DLD1 (cell line): ENCODE data around the gene SLAMF9.
"Not testable (repeated sequence)": the region's sequence is repeated elsewhere in the genome, so short reads cannot be mapped to it uniquely, and the experiment has no call there.

Experiments
- in situ Hi-C: cut with HindIII; loops from 2 replicates; pipeline ENCODE4 v1.10.0; 2017; ENCODE audit warnings: low sequenced_read_pairs

The SLAMF9 gene

DNA sequence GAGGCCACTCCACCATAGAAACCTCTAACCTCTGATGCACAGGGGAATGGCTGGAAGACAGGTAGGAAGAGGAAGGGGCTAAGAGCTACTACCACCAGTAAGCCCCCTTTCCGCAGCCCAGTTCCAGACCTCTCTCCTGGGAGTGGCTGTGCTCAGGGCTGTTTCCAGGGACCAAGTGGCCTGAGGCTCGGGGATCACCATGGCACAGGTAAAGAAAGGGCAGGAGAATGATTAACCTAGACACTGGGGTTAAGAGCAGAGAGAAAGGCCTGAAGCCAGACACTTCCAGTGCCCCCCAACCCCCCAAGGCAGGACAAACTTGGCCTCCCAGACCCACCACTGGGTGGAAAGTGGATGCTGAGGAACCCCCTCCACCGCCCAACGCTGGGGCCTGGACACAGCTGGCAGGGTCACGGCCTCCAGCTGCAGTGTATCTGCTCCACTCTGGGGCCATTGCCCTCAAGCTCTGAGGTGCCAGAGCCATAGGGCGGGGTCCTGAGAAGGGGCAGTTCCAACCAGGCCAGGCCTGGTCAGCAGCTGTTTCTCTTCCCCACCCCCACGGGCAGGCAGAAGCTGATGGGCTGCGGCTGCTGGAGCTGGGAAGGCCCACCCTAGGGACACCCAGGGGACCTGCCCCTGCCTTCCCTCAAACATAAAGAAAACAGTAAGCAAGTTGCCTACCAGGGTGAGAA, 31.4 kb downstream of the SLAMF9 start:
- in situ Hi-C loops = no loop called here

DNA sequence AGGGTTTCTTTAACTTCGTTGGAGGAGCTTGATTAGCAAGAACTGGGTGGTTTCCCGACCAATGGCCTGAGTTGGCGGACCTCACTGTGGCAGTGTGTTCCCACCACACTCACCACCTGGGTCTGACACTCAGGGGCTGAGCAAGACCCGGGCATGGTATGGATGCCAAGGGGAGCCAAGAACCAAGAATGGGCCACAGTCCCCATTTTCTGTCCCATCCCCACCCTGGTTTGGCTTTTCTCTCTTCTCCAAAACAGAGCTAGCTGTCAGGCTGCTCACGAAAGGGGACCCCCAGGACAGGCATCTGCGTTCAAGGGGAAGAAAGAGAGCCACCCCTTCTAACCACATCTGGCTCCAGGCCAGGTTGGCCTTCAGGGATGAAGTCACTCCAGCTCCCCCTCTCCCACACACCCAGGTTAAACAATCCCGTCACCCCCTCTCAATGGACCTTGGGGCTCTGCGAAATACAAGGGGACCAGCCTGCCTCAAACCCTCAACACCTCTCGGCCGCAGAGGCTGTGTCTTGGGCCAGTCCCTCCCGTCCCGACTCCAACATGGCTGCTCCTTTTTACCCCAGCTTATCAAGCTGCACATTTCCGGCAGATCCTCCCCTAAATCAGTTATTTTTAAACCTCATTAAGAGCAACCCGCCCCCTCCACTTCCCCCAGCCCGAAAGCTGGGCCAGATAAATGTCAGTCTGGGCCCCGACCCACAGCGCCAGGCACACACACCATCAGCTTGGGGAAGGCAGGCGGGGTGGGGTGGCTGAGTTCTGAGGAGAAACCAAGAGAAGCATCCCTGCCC, 32.1 kb downstream of the SLAMF9 start:
- in situ Hi-C loops = no loop called here

DNA sequence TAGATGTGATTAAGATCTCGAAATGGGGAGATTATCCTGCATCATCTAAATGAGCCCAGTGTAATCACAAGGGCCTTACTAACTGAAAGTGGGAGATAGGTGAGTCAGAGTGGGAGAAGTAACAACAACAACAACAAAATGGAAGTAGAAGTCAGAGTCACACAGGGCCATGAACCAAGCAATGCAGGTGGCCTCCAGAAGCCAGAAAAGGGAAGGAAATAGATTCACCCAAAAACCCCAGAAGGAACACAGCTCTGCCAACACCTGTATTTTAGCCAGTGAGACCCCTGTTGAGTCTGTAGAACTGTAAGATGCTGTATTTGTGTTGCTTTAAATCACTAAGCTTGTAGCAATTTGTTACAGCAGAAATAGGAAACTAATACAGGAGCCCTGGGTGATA, 32.8 kb downstream of the SLAMF9 start:
- in situ Hi-C loops = no loop called here

DNA sequence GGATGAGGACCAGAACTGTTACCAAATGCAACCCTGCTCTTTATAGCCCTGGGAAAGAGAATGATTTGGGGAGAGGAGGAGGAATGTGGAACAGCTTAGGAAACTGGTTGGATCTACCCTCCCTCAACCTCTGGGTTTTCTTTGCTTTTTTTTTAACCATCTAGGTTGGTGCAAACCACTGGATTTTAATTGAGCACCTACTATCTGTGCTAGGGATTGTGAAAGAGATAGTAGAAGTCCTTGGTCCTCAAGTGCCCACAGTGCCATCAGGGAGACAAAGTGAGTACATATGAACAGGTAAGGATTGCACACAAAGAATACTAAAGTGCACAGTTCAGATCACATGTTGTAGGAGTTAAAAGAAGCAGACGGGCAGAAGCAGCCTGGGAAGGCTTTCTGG, 33.4 kb downstream of the SLAMF9 start:
- in situ Hi-C loops = no loop called here

DNA sequence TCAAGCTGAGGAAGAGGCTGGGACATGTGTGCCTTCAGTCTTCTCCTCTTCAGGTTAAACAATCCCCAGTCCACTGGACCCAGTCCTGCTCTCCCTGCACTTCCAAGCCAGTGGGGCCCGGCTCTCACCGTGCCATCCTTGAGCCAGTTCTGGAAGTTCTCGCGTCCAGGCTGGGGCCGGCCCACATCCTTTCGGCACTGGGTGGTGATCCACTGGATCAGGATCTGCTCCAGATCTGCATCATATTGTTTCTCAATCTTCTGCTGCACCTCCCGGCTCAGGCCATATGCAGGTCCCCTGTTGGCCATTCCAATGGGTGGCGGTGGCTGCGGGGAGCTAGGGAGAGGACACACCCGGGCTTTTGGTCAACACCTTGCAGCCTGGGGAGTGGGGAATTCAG, 33.8 kb downstream of the SLAMF9 start:
- in situ Hi-C loops = no loop called here

DNA sequence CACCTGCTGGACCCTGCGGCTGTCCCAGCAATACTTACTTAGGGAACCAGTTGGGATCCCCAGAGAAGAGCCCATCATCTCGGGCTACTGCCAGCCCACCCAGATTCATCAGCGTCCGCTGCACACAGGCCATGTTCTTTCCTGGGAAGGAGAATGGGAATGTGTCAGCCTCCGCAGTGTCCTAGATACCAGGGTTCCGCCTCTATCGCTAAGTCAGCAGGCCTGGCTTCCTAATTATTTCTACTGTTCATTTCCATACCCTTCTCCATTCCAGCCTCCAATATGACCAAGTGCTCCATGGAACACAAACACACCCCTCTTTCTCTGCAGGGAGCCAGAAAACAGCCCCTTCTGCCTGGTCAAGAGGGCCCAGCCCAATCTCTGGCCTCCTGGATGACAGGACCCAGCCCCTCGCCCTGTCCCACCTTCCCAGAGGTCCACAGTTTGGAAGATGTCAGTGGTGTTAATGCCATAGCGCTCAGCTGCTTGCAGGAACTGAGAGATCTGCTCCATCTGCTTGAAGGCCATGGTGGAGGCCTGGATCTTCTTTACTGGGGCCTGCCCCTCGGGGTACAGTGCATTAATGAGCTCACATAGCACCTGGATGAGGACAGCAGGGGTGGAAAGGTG, 34.7 kb downstream of the SLAMF9 start:
- in situ Hi-C loops = no loop called here

DNA sequence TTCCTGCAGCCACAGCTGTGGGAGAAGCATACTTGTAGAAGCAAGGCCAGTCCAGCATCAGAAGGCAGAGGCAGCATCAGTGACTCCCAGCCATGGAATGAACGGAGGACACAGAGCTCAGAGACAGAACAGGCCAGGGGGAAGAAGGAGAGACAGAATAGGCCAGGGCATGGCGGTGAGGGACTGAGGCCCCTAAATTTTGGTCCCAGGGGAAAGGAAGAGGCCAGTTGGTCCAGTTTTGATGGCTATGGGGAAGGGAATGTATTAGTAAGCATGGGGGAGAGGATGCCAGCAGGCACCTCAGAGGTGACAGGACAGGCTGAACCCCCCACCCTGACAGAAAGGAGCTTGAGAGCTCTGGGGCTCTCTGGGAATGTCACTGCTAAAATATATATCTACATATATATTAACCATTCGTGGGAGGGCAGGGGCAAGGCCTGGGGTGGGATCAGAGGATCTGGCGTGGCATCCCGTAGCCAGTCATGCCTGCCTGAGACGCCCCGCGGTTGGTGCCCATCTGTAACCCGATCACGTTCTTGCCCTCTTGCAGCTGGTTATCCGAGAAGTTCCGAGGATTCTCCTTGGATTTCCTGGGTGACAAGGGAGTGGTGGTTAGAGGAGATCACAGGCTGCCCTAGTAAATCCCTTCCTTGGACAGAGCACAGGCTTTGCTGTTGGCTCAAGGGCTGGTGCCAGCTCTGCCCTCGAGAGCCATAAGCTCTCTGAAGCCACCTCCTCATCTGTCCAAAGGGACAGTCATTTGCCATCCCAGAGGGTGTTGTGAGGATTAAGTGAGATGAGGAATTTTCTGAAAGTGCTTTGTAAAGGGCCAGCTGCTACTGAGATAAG, 35.5 kb downstream of the SLAMF9 start:
- in situ Hi-C loops = no loop called here

DNA sequence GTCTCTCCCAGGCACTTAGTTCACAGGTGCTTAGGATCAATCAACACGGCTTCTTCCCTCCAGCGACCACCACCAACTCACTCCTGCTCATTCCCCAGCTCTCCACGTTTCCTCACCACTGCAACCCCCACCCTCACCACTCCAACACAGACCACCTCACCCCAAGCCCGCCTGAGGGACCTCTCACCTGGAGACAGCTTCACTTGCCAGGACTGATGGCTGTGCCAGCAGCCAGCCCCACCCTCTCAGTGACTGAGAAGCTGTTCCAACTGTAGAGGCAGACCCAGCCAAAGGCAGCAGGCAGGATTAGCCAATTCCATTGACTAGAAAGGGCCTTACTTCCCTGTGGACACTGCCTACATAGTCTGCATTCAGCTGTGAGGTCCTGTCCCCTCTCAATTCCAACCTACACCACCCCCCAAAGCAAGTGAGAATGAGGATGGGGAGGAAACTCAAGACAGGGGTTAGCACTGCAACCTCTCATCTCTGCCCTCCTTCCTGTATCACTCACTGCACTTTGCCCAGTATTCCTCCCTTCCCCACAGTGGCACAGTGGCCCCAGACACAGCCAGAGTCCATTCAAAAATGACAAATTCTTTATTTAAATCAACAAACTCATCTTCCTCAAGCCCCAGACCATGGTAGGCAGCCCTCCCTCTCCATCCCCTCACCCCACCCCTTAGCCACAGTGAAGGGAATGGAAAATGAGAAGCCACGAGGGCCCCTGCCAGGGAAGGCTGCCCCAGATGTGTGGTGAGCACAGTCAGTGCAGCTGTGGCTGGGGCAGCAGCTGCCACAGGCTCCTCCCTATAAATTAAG, 36.3 kb downstream of the SLAMF9 start:
- in situ Hi-C loops = no loop called here

DNA sequence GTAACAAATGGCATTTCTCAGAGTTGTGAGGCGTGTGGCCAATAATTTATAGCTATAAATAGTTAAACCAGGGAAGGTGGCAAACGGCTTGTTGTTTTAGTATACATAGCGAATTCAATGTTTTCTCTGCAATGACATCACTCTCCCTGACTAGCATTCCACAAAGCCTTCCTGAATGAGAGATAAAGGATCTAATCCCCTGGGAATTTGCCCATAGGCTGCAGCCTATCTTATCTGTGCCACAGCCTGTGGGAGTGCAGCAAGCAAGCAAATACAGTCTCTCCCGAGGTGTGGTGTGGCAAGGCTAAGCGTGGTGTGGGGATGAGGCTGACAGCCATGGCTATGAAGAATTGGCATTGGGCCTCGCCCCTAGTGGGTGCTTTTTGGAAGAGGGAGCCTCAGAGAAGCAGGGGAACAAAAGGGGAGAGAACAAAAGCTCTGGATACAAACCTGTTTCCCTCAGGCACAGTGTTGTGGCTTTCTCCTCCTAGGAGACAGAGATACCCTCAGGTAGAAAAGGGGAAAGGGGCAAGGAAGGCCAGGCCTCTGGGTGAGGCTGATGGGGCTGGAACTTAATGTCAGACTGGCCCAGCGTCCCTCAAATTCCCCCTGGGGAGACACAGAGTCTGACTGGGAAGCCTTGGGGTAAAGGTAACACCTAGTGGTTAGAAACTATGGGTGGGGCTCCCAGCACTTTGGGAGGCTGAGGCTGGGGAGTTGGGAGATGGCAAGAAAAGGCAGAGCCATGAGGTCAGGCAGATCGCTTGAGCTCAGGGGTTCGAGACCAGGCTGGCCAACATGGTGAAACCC, 37.6 kb downstream of the SLAMF9 start:
- in situ Hi-C loops = no loop called here

DNA sequence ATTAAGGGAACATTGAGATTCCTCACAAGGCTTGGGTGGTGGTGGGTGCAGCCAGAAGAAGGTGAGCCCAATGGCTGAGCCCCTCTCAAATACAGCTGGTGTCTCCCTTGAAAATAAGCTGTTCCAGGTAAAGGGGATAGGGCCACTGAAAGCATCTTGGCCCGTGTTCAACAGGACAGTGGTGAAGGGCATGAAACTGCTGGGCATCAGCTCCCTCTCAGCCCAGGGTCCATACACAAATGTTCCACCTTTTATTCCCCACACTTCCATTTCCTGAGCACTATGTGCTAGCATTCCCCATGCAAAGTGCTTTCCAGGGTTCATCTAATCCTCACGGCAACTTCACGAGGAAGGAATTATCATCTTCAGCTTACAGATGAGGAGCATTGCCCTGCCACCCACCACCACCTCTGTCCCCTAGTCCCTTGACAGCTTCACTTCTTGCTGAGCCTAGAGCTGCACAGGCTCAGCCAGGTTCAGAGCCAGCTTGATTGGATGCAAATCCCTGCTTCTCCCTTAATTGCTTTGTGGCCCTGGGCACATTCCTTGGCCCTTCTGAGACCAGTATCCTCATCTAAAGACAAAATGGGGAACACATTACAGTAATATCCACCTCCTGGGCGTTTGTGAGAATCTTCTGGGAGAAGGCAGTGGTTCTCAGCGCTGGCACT, 38.3 kb downstream of the SLAMF9 start:
- in situ Hi-C loops = no loop called here

DNA sequence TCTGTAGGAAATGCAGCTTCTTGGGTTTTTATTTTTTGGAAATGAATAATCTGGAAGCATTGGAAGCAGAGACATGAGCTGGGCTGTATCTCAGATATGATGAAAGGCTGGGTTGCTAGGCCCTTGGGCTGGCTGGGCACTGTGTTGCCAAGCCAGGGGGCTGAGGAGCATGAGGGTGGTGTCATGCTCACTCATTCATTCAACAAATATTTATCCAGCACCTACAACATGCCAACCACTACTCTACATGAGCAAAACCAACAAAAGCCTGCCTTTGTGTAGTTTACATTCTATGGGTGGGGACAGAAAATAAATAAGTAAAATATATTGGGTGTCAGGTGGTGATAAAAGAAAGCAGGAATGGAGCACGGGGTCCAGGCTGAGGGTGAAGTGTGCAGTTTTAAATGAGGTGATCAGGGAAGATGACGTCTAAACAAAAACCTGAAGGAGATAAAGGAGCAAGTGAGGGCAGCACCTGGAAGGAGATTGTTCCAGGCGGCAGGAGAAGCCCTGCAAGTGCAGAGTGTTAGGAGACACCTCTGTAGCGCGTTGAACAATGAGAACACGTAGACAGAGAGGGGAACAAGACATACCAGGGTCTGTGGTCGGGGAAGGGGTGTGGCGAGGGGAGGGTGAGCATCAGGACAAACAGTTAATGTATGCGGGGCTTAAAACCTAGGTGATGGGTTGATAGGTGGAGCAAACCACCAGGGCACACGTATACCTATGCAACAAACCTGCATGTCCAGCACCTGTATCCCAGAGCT, 39.6 kb downstream of the SLAMF9 start:
- in situ Hi-C loops = no loop called here

DNA sequence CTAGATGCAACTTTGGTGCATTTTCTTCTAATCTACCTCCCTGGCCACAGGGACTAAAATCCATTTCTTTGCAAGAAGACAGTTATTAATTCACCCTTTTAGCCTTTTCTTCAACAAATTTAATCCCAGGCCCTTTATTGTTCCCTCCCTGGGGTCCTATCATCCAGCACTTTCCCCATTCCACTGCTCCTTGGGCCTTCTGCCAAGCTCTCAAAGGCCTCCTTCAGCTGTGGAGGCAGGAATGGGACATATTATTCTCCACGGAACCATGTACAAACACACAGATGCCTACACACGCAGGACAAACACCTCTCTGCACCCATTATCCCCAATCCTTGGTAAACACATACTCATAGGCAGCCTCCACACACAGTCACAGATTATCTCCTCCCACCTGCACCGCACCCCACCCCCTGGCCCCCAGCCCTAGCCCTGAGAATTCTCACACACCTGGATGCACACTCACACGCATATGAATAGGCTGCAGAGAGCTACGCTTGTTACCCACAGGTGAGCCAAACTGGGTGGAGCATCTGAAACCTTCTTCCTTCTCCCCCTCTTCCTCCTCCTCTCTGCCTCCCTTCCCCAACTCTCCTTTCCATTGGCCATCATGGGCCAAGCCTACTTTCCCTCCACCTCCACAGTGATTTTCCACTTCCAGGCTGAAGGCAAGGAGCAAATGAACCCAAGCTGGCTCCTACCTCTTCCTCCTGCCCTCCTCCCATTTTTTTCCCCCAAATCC, 40.4 kb downstream of the SLAMF9 start:
- in situ Hi-C loops = no loop called here

DNA sequence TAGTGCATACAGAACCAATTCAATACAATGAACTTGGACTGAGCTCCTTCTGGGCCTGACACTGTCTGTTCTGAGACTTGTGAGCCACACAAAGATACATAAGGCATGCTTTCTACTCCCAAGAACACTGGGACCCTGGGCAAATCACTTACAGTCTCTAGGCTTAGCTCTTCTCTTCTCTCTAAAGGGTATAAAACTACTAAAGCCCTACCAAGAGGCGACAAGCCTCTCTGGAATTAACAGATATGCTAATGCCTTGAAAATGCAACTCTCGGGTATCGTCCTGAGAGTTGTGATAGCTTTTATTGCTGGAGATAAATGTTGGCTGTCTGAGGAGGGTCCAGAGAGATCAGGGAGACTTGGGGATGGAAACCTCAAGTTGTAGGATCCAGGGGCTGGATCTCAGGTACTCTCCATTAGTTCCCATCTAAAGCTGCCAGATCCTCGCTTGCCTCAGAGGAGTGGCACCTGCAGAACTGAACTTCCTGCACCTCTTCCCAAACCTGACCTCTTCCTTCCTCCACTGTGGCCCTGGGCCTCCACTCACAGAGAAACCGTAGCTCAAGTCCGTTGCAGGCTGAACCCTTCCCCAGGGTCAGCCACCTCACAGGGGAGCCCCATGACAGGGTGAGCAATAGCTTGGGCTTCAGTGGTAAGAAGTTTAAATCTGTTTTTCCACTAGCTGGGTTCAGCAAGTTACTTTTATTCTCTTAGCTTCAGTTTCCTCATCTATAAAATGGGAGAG, 42.5 kb downstream of the SLAMF9 start:
- in situ Hi-C loops = no loop called here

DNA sequence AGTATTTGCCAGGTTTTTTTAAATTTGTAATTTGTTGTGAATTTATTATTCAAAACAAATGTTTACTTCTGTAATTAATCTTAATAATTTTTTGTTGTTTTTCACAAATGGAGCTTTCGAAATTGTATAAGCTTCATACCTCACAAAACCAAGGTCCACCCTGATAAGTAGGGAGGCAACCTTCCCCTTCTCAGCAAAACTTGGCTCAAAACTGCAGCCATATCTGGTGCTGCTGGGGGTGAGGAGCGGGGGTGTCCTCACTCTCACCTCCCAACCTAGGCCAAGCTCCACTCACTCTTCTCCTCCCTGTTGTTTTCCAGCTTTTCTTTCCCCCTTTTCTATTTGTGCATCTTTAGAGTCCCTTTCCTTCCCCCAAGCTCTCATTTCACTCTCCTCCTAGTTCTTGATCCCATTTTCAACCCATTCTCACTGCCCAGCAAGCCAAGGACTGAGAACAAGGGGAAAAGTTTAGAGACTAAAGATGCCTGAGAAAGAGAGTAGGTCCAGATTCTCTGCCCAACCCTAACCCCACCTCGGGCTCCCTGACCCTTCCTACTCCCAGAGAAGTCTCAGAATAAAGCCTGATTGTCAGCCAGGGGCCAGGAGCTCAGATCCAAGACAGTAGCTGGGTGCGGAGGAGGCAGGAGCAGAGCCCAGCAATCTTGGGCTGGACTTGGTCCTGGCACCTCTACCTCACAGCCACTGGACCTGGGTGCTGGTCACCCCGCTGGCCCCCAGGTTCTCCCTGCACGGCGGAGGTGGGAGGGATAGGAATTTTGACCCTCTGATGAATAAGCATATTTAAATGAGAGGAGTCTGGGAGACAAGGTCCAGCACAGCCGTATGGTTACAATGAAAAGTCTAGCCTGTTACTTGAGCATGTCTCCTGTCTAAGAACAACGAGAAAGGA, 45.8 kb downstream of the SLAMF9 start:
- in situ Hi-C loops = no loop called here

DNA sequence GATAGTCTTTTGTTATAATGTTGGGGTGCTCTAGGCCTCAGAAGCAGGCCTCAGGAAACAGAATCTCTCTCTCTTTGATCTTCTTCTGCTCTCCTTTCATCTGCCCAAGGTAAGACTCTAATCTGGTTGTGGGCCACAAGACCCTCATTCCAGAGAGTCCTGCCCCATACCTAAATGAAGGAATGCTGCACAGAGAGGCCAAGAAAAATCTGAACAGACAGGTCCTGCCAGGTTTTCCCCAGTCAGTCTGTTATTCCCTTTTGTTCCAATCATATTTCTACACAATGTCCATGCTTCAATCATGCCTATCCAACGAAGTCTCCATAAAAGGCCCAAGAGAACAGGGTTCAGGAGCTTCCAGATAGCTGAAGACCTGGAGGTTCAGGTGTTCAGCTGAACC, 47.1 kb downstream of the SLAMF9 start:
- in situ Hi-C loops = no loop called here

DNA sequence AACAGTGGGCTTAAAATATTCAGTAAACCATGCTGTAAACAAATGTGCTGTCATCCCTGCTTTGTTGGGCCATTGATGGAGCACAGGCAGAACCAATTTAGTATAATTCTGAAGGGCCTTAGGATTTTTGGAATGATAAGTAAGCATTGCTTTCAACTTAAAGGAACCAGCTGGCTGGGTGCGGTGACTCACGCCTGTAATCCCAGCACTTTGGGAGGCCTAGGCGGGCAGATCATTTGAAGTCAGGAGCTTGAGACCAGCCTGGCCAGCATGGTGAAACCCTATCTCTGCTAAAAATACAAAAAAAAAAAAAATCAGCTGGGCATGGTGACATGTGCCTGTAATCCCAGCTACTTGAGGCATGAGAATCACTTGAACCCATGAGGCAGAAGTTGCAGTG, 50.0 kb downstream of the SLAMF9 start:
- in situ Hi-C loops = not testable (repeated sequence)
